ENCODE data around the gene SCML1.

Gene SCML1

DNA sequence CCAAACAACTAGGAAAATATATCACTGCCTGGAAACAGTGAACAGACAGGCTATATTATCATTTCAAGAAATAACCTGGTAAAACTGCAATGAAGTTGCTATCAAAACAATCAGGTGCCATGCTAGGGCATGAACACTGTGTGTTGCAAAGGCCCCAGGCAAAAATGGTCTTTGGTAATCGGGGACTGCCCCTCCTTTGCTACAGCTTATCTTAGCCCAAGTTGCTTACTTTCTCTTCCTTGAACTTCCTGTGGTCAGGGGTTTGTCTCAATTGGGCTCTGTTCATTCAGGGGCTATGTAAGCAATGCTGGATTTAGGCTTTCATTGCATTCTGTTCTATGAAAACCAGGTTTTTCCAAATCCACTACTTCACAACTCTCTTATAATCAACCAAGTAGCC, 30.4 kb downstream of the SCML1 start:
- no peaks in the 10 kb centered on the region for H3K4me1 ChIP-seq (ENCODE audit: low read length)
- H3K79me2 ChIP-seq (ENCODE audit: low read length): no peaks in the 10 kb centered on the region
- H4K20me1 ChIP-seq (ENCODE audit: insufficient read depth, low read length): no peaks in the 10 kb centered on the region
- H3K27ac ChIP-seq (ENCODE audit: low read length): no peak overlapping the region
- H3K9me3 ChIP-seq (ENCODE audit: insufficient read depth, low read length): no peaks in the 10 kb centered on the region
- no peak overlapping the region for H2AFZ ChIP-seq (ENCODE audit: low read depth, low read length)
- no peak overlapping the region for H3K4me2 ChIP-seq (ENCODE audit: low read length)
- no peak overlapping the region for H3K4me3 ChIP-seq (ENCODE audit: low read length)
- H3K9ac ChIP-seq (ENCODE audit: low read length): no peak overlapping the region
- H3K36me3 ChIP-seq (replicated peaks; ENCODE audit: low read depth, low read length): no peaks in the 10 kb centered on the region
- TF ChIP-seq, protein P1, sequence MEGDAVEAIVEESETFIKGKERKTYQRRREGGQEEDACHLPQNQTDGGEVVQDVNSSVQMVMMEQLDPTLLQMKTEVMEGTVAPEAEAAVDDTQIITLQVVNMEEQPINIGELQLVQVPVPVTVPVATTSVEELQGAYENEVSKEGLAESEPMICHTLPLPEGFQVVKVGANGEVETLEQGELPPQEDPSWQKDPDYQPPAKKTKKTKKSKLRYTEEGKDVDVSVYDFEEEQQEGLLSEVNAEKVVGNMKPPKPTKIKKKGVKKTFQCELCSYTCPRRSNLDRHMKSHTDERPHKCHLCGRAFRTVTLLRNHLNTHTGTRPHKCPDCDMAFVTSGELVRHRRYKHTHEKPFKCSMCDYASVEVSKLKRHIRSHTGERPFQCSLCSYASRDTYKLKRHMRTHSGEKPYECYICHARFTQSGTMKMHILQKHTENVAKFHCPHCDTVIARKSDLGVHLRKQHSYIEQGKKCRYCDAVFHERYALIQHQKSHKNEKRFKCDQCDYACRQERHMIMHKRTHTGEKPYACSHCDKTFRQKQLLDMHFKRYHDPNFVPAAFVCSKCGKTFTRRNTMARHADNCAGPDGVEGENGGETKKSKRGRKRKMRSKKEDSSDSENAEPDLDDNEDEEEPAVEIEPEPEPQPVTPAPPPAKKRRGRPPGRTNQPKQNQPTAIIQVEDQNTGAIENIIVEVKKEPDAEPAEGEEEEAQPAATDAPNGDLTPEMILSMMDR (IDR thresholded peaks at IDR 0.05; ENCODE audit: low read depth, low read length): no peak
- TF ChIP-seq EZH2phosphoT487 (IDR thresholded peaks at IDR 0.05; ENCODE audit: low read depth): no peak
- H3K27me3 ChIP-seq (ENCODE audit: low read depth, low read length): peaks cover 3% of the 10 kb centered on the region; the same call in 1 of the 2 replicates

DNA sequence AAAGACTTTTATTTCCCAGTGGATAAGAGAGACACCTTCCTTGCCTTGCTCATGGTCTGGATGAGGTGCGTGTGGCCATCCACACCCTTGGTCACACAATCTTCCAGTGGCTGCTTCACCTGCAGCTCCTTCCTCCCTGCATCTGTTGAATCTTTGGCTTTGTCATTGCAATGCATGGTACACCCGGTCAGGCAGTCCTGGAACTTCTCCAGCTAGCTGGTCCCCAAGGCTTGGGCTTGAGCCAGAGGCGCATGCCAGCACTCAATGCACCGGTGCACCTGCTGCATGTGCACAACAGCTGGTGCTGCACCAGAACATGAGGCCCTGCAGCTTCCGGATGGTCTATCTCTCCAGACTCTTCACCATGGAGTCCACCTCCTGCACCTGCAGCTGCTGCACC, 31.7 kb downstream of the SCML1 start:
- no peak overlapping the region for H3K9ac ChIP-seq (ENCODE audit: low read length)
- TF ChIP-seq EZH2phosphoT487 (IDR thresholded peaks at IDR 0.05; ENCODE audit: low read depth): no peak
- TF ChIP-seq, protein P1 (IDR thresholded peaks at IDR 0.05; ENCODE audit: low read depth, low read length): no peak
- H3K79me2 ChIP-seq (ENCODE audit: low read length): no peaks in the 10 kb centered on the region
- no peaks in the 10 kb centered on the region for H3K36me3 ChIP-seq (replicated peaks; ENCODE audit: low read depth, low read length)
- no peak overlapping the region for H3K4me2 ChIP-seq (ENCODE audit: low read length)
- H3K4me3 ChIP-seq (ENCODE audit: low read length): no peak overlapping the region
- no peak overlapping the region for H3K27ac ChIP-seq (ENCODE audit: low read length)
- no peaks in the 10 kb centered on the region for H4K20me1 ChIP-seq (ENCODE audit: insufficient read depth, low read length)
- H3K9me3 ChIP-seq (ENCODE audit: insufficient read depth, low read length): no peaks in the 10 kb centered on the region
- H2AFZ ChIP-seq (ENCODE audit: low read depth, low read length): no peak overlapping the region
- H3K4me1 ChIP-seq (ENCODE audit: low read length): no peaks in the 10 kb centered on the region
- H3K27me3 ChIP-seq (ENCODE audit: low read depth, low read length): peaks cover 3% of the 10 kb centered on the region; the same call in 1 of the 2 replicates

DNA sequence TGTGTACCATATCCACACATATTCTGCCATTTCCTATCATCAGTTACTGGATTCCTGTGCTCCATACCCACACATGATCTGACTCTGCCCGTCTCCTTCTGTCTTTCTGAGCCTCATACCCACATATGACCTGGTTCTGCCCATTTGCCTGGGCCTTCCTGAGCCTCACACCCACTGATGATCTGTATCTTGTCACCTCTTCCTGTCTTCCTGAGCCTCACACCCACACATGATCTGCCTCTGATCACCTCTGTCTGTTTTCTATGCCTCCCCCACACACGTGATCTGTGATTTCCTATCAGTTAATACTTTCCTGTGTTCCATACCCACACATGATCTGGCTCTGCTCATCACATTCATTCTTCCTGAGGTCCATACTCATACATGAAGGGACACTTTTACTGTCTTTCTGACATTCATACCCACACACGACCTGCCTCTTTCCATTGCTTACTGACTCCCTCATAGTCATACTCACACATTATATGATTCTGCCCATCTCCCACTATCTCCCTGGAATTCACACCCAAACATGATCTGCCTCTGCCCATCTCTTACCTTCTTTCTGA, 32.5 kb downstream of the SCML1 start:
- Histone ChIP-seq H3K9ac (ENCODE audit: low read length) (no peak overlapping the region), H2AFZ (ENCODE audit: low read depth, low read length) (no peak overlapping the region), H3K4me2 (ENCODE audit: low read length) (no peak overlapping the region), H3K4me3 (ENCODE audit: low read length) (no peak overlapping the region), H3K27ac (ENCODE audit: low read length) (no peak overlapping the region), H3K9me3 (ENCODE audit: insufficient read depth, low read length) (no peaks in the 10 kb centered on the region), H4K20me1 (ENCODE audit: insufficient read depth, low read length) (no peaks in the 10 kb centered on the region), H3K27me3 (ENCODE audit: low read depth, low read length) (peaks cover 3% of the 10 kb centered on the region; the same call in 1 of the 2 replicates), H3K79me2 (ENCODE audit: low read length) (no peaks in the 10 kb centered on the region), H3K36me3 (replicated peaks; ENCODE audit: low read depth, low read length) (no peaks in the 10 kb centered on the region), H3K4me1 (ENCODE audit: low read length) (no peaks in the 10 kb centered on the region)
- TF ChIP-seq EZH2phosphoT487 (IDR thresholded peaks at IDR 0.05; ENCODE audit: low read depth): no peak
- TF ChIP-seq, protein P1 (IDR thresholded peaks at IDR 0.05; ENCODE audit: low read depth, low read length): no peak

DNA sequence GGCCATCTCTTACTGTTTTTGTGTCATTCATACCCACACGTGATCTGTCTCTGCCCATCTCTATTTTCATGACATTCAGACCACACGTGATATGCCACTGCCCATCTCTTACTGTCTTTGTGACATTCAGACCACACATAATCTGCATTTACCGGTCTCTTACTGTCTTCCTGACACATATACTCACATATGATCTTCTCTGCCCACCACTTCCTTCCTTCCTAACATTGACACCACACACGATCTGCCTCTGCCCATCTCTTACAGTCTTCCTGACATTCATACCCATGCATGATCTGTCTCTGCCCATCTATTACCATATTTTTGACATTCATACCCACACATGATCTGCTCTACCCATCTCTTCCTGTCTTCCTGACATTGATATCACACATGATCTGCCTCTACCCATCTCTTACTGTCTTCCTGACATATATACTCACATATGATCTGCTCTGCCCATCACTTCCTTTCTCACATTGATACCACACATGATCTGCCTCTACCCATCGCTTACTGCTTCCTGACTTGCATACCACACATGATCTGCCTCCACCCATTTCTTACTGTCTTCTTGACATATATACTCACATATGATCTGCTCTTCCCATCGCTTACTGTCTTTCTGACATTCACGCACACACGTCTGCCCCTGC, 36.1 kb downstream of the SCML1 start:
- TF ChIP-seq, protein P1 (IDR thresholded peaks at IDR 0.05; ENCODE audit: low read depth, low read length): no peak
- TF ChIP-seq EZH2phosphoT487 (IDR thresholded peaks at IDR 0.05; ENCODE audit: low read depth): no peak
- Histone ChIP-seq H3K9me3 (ENCODE audit: insufficient read depth, low read length) (no peaks in the 10 kb centered on the region), H3K4me2 (ENCODE audit: low read length) (no peak overlapping the region), H4K20me1 (ENCODE audit: insufficient read depth, low read length) (no peaks in the 10 kb centered on the region), H2AFZ (ENCODE audit: low read depth, low read length) (no peak overlapping the region), H3K27me3 (ENCODE audit: low read depth, low read length) (peaks cover 3% of the 10 kb centered on the region; the same call in 1 of the 2 replicates), H3K36me3 (replicated peaks; ENCODE audit: low read depth, low read length) (no peaks in the 10 kb centered on the region), H3K4me1 (ENCODE audit: low read length) (no peaks in the 10 kb centered on the region), H3K79me2 (ENCODE audit: low read length) (no peaks in the 10 kb centered on the region), H3K27ac (ENCODE audit: low read length) (no peak overlapping the region), H3K4me3 (ENCODE audit: low read length) (no peak overlapping the region), H3K9ac (ENCODE audit: low read length) (no peak overlapping the region)
